Parietal lobe (tissue), 2 donors: ENCODE results near the gene ARHGAP28. TPM values are rescaled to one million over a fixed set of nuclear protein-coding genes. Genes with fewer than 3 reads are reported as not detected.

ENCODE experiments used
- small RNA-seq: library from RNA; depleted of rRNA; stranded (forward); fragments of <200 nt; gene quantifications from one replicate; pipeline ENCODE3, GENCODE V24; 2014; ENCODE audit warnings: low replicate concordance
- total RNA-seq: library from RNA; depleted of rRNA; stranded (reverse); fragments of >200 nt; gene quantifications from one replicate; pipeline ENCODE4 v1.2.3, GENCODE V29; 2014

Gene ARHGAP28, protein sequence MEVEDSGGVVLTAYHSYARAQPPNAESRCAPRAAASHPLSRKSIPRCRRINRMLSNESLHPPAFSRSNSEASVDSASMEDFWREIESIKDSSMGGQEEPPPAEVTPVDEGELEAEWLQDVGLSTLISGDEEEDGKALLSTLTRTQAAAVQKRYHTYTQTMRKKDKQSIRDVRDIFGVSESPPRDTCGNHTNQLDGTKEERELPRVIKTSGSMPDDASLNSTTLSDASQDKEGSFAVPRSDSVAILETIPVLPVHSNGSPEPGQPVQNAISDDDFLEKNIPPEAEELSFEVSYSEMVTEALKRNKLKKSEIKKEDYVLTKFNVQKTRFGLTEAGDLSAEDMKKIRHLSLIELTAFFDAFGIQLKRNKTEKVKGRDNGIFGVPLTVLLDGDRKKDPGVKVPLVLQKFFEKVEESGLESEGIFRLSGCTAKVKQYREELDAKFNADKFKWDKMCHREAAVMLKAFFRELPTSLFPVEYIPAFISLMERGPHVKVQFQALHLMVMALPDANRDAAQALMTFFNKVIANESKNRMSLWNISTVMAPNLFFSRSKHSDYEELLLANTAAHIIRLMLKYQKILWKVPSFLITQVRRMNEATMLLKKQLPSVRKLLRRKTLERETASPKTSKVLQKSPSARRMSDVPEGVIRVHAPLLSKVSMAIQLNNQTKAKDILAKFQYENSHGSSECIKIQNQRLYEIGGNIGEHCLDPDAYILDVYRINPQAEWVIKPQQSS
- total RNA-seq = 17.5 TPM

DNA sequence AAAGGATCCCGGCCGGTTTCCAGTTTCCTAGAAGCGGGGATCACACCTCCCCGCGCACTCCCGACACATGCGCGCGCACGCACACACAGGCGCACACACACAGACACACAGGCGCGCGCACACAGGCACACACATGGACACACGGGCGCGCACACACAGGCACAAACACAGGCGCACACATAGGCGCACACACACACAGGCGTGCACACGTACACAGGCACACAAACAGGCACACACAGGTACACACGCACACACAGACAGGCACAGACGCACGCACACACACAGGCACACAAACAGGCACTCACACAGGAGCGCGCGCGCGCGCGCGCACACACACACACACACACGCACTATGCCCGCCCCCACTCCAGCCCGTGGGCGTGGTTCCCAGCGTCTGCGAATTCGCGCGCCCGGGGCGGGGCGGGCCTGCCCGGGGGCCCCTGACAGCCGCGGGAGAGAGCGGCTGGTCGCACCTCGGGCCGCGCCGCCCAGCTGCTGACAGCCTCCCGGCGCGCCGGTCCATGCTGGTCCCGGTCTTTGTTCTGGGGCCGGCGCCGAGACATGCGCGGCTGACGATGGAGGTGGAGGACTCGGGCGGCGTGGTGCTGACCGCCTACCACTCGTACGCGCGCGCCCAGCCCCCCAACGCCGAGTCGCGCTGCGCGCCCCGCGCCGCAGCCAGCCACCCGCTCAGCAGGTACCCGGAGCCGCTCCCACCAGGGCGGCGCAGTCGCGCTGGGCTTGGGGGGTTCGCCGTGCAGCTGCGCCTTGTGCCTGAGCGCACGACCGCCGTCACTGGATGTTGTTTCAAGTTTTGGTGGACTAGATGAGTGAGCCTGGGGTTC, at the start of gene ARHGAP28:
TSS of gene ARHGAP28 (plus strand) at position 470 of the 845 bp plus-strand sequence. CDS start at position 576, 106 bp downstream.

Small RNA genes lying within 50 kb of the gene (small RNA-seq; reads per million reads assigned to genes)
- gene RNU6-916P = not detected
